SH-SY5Y (cell line): ENCODE measurements around the gene MYH9.

ENCODE experiments used
- GATA2 ChIP-seq: IDR thresholded peaks from 2 replicates; pipeline ENCODE4 v1.6.1; 2011; ENCODE audit warnings: mild to moderate bottlenecking, low read depth, low read length
- GATA3 ChIP-seq: IDR thresholded peaks from 2 replicates; pipeline ENCODE4 v1.6.1; 2011; ENCODE audit warnings: low read depth, mild to moderate bottlenecking, low read length, moderate library complexity

DNA sequence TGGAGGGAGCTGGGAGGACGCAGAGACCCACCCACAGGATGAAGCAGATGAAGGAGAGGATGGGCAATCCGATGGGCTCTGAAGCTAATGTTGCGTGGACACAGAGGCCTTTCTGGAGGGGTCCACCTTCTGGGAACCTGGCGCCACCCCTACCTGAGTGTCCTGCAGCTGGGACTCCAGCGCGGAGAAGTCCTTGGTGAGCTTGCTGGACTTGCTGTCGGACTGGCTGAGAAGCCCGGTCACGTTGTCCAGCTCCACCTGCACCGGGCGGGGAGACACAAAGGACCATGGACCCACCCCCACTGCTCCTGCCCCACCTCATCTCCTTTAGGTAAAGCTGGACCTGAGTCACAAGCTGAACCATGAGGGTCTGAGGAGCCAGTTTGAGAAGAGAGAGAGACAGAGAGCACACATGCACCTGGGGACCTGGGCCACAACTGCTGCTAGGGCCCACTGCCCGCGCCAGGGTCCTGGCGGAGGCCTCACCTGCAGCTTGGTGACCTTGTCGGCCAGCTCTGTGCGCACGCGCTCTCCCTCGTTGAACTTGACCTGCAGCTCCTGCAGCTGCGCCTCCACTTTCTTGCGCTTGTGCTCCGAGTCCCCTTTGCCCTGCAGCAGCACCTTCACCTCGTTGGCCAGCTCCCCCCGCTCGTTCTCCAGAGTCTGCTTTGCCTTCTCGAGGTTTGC, 94.0 kb downstream of the MYH9 start:
- no peak for TF ChIP-seq GATA3
- TF ChIP-seq GATA2: no peak
